Measurements from ENCODE around the gene DEPDC5.

DNA sequence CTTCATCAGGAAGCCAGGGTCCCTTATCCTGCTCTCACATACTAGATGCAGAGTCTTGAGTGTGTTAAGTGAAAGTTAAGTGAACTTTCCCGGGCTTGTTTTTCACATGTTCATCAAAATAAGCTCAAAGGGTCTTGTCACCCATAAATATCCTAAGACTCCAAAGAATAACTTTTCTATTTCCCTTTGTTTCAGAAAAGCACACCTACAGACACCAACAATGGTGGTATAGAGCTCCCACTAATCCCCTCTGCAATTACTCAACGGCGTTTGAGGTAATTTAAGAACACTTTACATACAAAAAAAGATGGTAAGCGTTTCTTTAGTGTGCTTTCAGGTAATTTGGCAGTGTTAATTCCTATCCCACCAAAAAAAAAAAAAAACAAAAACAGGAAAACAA, 6.4 kb upstream of the DEPDC5 start:
- no peak for TF ChIP-seq POLR2AphosphoS5 (IDR thresholded peaks at IDR 0.05; ENCODE audit: insufficient read depth in 1 of 2, low read depth in 1 of 2)
- TF ChIP-seq, protein P1, sequence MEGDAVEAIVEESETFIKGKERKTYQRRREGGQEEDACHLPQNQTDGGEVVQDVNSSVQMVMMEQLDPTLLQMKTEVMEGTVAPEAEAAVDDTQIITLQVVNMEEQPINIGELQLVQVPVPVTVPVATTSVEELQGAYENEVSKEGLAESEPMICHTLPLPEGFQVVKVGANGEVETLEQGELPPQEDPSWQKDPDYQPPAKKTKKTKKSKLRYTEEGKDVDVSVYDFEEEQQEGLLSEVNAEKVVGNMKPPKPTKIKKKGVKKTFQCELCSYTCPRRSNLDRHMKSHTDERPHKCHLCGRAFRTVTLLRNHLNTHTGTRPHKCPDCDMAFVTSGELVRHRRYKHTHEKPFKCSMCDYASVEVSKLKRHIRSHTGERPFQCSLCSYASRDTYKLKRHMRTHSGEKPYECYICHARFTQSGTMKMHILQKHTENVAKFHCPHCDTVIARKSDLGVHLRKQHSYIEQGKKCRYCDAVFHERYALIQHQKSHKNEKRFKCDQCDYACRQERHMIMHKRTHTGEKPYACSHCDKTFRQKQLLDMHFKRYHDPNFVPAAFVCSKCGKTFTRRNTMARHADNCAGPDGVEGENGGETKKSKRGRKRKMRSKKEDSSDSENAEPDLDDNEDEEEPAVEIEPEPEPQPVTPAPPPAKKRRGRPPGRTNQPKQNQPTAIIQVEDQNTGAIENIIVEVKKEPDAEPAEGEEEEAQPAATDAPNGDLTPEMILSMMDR (IDR thresholded peaks at IDR 0.05): no peak

Data from vagina (tissue), 2 donors.